NB4 (cell line): ENCODE results near the gene CTDSPL.

Experiments used
- MAX ChIP-seq: IDR thresholded peaks from 2 replicates; pipeline ENCODE4 v1.6.1; 2011; ENCODE audit warnings: low read depth, low read length
- POLR2A ChIP-seq: IDR thresholded peaks from 2 replicates; pipeline ENCODE4 v1.6.1; 2011; ENCODE audit warnings: mild to moderate bottlenecking; ENCODE audit not compliant: insufficient read length; ENCODE audit errors: extremely low read depth
- TF ChIP-seq, protein P1 (sequence below): IDR thresholded peaks from one replicate; pipeline ENCODE4 v1.5.1; 2012; ENCODE audit warnings: low read depth, low read length

- TF ChIP-seq MAX (no peak), POLR2A (no peak)
- TF ChIP-seq, protein P1, sequence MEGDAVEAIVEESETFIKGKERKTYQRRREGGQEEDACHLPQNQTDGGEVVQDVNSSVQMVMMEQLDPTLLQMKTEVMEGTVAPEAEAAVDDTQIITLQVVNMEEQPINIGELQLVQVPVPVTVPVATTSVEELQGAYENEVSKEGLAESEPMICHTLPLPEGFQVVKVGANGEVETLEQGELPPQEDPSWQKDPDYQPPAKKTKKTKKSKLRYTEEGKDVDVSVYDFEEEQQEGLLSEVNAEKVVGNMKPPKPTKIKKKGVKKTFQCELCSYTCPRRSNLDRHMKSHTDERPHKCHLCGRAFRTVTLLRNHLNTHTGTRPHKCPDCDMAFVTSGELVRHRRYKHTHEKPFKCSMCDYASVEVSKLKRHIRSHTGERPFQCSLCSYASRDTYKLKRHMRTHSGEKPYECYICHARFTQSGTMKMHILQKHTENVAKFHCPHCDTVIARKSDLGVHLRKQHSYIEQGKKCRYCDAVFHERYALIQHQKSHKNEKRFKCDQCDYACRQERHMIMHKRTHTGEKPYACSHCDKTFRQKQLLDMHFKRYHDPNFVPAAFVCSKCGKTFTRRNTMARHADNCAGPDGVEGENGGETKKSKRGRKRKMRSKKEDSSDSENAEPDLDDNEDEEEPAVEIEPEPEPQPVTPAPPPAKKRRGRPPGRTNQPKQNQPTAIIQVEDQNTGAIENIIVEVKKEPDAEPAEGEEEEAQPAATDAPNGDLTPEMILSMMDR: no peak
Observed at GRCh38 chr3:37901721-37902120, 40.0 kb downstream of the CTDSPL start.
